Karpas-422 (cell line): ENCODE data around the gene BTBD2. TPM values are rescaled to one million over a fixed set of nuclear protein-coding genes. Genes with fewer than 3 reads are reported as not detected.

Experiments
- DNase-seq: peaks from one replicate; pipeline ENCODE4 v3.0.0-alpha.2; 2015
- H2AFZ ChIP-seq: fragments of 200-600 bp; sonication (generic); 2 replicates; pipeline ENCODE4 v1.6.1; 2014; ENCODE audit warnings: antibody characterized with exemption, low read length, mixed read lengths
- H3K27ac ChIP-seq: fragments of 200-600 bp; sonication (generic); 2 replicates; pipeline ENCODE4 v1.5.1; 2014; ENCODE audit warnings: mild to moderate bottlenecking, low read length, moderate library complexity
- H3K27me3 ChIP-seq: fragments of 200-600 bp; sonication (generic); 2 replicates; pipeline ENCODE4 v1.6.1; 2014; ENCODE audit warnings: low read length, mixed read lengths
- H3K36me3 ChIP-seq: fragments of 200-600 bp; sonication (generic); 2 replicates; pipeline ENCODE4 v1.6.1; 2014; ENCODE audit warnings: low read length, mixed read lengths; ENCODE audit not compliant: insufficient read depth
- H3K4me1 ChIP-seq: fragments of 200-600 bp; sonication (generic); 2 replicates; pipeline ENCODE4 v1.6.1; 2014; ENCODE audit warnings: mild to moderate bottlenecking, low read length, mixed read lengths
- H3K4me2 ChIP-seq: fragments of 200-600 bp; sonication (generic); 2 replicates; pipeline ENCODE4 v1.6.1; 2014; ENCODE audit warnings: low read length, low read depth, mild to moderate bottlenecking; ENCODE audit not compliant: poor library complexity, severe bottlenecking
- H3K4me3 ChIP-seq: fragments of 200-600 bp; sonication (generic); 2 replicates; pipeline ENCODE4 v1.5.1; 2014; ENCODE audit warnings: mild to moderate bottlenecking, antibody characterized with exemption, low read length, mixed read lengths
- H3K79me2 ChIP-seq: fragments of 200-600 bp; sonication (generic); 2 replicates; pipeline ENCODE4 v1.6.1; 2014; ENCODE audit warnings: mild to moderate bottlenecking, low read length, mixed read lengths
- H3K9ac ChIP-seq: fragments of 200-600 bp; sonication (generic); 2 replicates; pipeline ENCODE4 v1.6.0; 2014; ENCODE audit warnings: low read length
- H3K9me2 ChIP-seq: fragments of 200-600 bp; sonication (generic), shearing (Covaris generic); replicated peaks from 2 replicates; pipeline ENCODE4 v1.6.0; 2014; ENCODE audit warnings: mild to moderate bottlenecking, low read length, moderate library complexity; ENCODE audit not compliant: insufficient read depth
- H3K9me3 ChIP-seq: fragments of 300-700, 200-600 bp; sonication (generic); 2 replicates; pipeline ENCODE4 v1.6.1; 2014; ENCODE audit warnings: low read length, mixed read lengths
- H4K20me1 ChIP-seq: fragments of 200-600 bp; sonication (generic); 2 replicates; pipeline ENCODE4 v1.6.1; 2014; ENCODE audit warnings: mild to moderate bottlenecking, antibody characterized with exemption, low read length, low read depth; ENCODE audit not compliant: insufficient read depth
- total RNA-seq: library from RNA; depleted of rRNA; stranded (reverse); fragments of >200 nt; shearing (Covaris generic); gene quantifications from 2 replicates; pipeline ENCODE4 v1.2.3, GENCODE V29; 2014; ENCODE audit warnings: low replicate concordance

BTBD2 gene
- total RNA-seq, 1 experiment from 2014 or later, result 66.8 TPM

DNA sequence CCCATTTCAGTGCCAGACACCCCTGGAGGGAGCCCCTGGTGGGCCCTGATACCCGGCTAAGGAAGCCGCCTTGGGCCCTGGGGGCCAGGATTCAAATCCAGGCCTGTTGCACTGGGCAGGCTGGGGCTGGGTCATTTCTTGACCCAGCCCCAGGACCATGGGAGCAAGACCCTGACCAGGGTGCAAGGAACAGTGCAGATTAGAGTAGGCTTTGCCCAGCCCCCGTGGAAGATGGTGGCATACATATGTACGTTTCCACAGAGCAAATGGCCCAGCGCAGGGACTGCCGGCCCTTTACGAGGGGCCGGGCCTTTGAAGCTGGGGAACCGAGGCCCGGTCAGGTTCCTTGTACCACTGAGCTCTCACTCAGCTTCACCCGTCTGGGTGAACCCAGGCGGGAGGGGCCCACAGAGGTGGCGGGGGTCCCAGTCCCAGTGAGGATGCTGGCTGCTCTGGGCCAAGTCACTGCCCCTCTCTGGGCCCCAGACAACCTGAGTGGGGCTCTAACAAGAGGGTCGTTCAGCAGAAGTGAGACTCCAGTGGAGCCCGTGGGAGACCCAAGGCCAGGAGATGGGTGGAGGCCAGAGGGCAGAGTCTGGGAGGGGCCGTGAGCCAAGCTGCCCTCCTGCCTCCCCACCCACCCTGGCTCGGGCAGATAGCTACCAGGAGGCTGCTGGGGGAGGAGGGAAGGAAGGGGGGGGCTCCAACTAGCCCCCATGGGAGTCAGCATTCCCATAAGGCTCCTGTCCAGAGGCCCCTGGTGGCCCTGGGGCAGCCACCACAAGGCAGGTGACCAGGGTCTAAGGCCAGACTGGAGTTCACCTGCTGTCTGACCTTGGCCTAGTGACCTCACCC is 32.8 kb upstream of the BTBD2 start:
- DNase-seq, result peak; percentile 47
- Histone ChIP-seq H3K27ac (peak overlapping the region; percentile 93), H3K36me3 (peaks cover 28% of the 10 kb centered on the region), H4K20me1 (peaks cover 68% of the 10 kb centered on the region), H3K9ac (peak overlapping the region; percentile 93), H3K79me2 (peaks cover 39% of the 10 kb centered on the region), H3K27me3 (no peaks in the 10 kb centered on the region), H3K9me2 (no peaks in the 10 kb centered on the region), H3K9me3 (no peaks in the 10 kb centered on the region), H2AFZ (no peak overlapping the region), H3K4me1 (peaks cover 79% of the 10 kb centered on the region), H3K4me2 (peak overlapping the region; percentile 92), H3K4me3 (peak overlapping the region; percentile 84)

DNA sequence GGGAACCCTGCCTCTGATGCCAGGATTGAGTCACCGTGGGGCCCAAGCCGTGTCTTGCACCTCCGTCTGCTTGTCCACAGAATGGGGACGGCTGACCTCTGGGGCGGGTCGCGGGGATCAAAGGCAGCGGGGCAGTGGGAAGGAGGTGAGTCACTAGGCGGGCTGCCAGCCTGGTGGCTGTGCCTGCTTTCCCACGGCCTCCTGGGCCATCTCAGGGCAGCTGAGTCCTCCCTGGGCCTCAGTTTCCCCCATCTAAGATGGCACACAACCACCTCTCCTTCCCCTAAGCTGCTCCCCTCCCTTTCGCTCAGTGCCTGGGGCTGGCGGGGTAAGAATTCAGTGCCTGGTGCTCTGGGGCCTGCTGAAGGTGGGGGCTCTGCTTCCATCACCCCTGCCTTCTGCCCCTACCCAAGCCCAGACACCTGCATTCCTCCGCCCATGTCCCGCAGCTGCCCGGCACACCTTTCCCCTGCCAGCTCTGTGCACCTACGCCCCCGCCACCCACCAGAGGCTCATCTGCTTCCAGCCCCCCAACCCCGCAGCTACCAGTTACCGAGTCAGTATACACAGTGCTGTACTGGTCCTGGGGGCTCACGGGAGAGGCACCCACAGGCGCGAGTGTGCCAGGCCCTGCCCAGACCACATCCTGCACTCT is 32.1 kb upstream of the BTBD2 start:
- Histone ChIP-seq H3K36me3 (peaks cover 28% of the 10 kb centered on the region), H3K4me2 (peak overlapping the region; percentile 92), H3K9ac (peak overlapping the region; percentile 93), H3K9me2 (no peaks in the 10 kb centered on the region), H3K4me3 (peak overlapping the region; percentile 84), H3K9me3 (no peaks in the 10 kb centered on the region), H3K27ac (peak overlapping the region; percentile 93), H2AFZ (no peak overlapping the region), H3K27me3 (no peaks in the 10 kb centered on the region), H4K20me1 (peaks cover 68% of the 10 kb centered on the region), H3K4me1 (peaks cover 86% of the 10 kb centered on the region), H3K79me2 (peaks cover 39% of the 10 kb centered on the region)
- peak; percentile 68 for DNase-seq

DNA sequence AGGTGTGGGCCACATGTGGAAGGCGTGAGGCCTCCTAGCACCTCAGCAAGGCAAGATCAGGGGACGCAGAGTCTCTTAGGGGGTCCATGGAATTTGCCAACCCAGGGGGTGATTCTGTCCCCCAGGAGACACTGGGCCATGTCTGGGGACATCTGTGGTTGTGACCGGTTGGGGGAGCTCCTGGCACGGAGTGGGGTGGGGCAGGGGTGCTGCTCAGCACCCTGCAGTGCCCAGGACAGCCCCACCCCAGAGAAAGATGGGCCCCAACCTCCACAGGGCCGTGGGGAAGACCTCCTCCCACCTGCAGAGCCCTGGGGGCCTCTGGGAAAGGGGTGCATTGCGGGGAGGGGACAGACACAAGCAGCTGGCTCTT is 31.5 kb upstream of the BTBD2 start:
- Histone ChIP-seq H3K4me3 (peak overlapping the region; percentile 84; the same call in 1 of the 2 replicates), H3K9ac (peak overlapping the region; percentile 93), H3K4me1 (peaks cover 85% of the 10 kb centered on the region), H3K36me3 (peaks cover 32% of the 10 kb centered on the region), H3K79me2 (peaks cover 39% of the 10 kb centered on the region), H2AFZ (no peak overlapping the region), H3K27me3 (no peaks in the 10 kb centered on the region), H3K9me3 (no peaks in the 10 kb centered on the region), H4K20me1 (peaks cover 68% of the 10 kb centered on the region), H3K27ac (peak overlapping the region; percentile 93), H3K9me2 (no peaks in the 10 kb centered on the region), H3K4me2 (peak overlapping the region; percentile 92)
- no peak for DNase-seq

DNA sequence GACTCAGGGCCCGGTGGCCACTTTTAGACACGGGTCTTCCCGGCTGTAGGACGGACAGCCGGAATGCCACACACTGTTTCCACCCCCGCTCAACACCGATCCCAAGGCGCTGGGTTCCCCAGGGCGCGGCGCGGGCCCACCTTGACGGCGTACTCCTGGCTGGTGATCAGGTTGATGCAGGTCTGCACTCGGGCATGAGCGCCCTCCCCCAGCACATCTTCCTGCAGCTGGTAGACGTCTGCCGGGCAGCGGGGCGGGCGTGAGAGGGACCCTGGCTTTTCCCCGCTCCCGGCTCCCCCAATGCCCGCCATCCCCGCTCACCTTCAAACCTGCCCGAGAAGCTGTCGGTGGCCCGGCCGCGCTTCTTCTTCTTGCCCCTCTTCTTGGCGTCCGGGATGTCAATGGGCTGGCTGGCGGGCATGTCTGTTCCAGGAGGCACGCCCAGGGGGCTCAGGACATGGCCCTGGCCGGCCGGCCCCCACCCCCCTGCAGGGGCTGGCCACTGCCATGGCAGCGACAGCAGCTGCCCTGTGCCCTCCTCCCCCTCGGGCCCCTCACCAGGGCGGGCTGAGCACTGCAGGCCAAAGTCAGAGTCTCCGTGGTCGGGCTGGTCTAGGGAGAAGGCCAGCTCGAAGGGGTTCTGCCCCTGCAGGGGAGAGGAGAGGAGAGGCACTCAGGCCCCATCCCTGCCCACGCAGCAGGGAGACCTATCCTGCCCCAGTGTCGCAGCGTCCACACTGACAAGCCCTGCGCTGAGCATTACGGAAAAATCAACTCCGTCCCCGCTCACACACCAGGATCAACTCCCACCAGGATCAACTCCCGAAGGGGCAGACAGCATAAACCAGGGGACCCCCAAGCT is 30.8 kb upstream of the BTBD2 start:
- peak overlapping the region; percentile 93 for H3K27ac ChIP-seq
- H3K27me3 ChIP-seq, result no peaks in the 10 kb centered on the region
- H3K9me3 ChIP-seq, result no peaks in the 10 kb centered on the region
- no peak overlapping the region for H2AFZ ChIP-seq
- peak; percentile 60 for DNase-seq
- peak overlapping the region; percentile 92 for H3K4me2 ChIP-seq
- H3K79me2 ChIP-seq, result peaks cover 39% of the 10 kb centered on the region
- H3K4me3 ChIP-seq, result peak overlapping the region; percentile 84; the same call in 1 of the 2 replicates
- peaks cover 84% of the 10 kb centered on the region for H3K4me1 ChIP-seq
- H3K36me3 ChIP-seq, result peaks cover 38% of the 10 kb centered on the region
- peak overlapping the region; percentile 93 for H3K9ac ChIP-seq
- peaks cover 74% of the 10 kb centered on the region for H4K20me1 ChIP-seq
- no peaks in the 10 kb centered on the region for H3K9me2 ChIP-seq

DNA sequence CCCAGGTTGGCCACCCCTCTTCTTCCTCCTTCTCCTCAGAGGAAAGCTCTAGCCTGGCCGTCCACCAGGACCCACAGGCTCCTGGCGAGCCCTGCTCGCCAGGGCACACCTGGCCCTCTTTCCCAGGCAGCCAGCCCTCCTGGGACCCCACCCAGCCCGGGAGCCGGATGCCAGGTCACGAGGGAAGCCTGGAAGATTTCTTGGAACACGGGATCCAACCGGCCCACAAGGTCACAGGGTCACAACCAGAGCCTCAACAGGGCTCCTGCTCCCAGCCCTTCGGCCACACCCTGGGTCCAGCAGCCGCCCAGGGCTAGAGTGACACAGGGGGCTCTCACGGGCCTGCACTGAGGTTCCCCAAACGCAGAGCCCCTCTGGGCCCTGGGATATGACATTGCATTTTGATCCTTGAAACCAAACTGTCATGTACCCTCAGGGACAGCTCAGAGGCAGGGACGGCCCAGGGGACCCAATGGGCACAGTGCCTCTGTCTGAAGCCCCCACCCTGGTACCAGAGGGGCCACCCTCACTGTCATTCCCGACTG is 30.1 kb upstream of the BTBD2 start:
- peak; percentile 62 for DNase-seq
- peaks cover 79% of the 10 kb centered on the region for H4K20me1 ChIP-seq
- H3K9me2 ChIP-seq, result no peaks in the 10 kb centered on the region
- peak overlapping the region; percentile 93 for H3K27ac ChIP-seq
- peaks cover 91% of the 10 kb centered on the region for H3K4me1 ChIP-seq
- H3K4me2 ChIP-seq, result peak overlapping the region; percentile 92
- peak overlapping the region; percentile 84; the same call in 1 of the 2 replicates for H3K4me3 ChIP-seq
- peak overlapping the region; percentile 93 for H3K9ac ChIP-seq
- H2AFZ ChIP-seq, result no peak overlapping the region
- H3K79me2 ChIP-seq, result peaks cover 36% of the 10 kb centered on the region
- no peaks in the 10 kb centered on the region for H3K9me3 ChIP-seq
- no peaks in the 10 kb centered on the region for H3K27me3 ChIP-seq
- peaks cover 44% of the 10 kb centered on the region for H3K36me3 ChIP-seq

DNA sequence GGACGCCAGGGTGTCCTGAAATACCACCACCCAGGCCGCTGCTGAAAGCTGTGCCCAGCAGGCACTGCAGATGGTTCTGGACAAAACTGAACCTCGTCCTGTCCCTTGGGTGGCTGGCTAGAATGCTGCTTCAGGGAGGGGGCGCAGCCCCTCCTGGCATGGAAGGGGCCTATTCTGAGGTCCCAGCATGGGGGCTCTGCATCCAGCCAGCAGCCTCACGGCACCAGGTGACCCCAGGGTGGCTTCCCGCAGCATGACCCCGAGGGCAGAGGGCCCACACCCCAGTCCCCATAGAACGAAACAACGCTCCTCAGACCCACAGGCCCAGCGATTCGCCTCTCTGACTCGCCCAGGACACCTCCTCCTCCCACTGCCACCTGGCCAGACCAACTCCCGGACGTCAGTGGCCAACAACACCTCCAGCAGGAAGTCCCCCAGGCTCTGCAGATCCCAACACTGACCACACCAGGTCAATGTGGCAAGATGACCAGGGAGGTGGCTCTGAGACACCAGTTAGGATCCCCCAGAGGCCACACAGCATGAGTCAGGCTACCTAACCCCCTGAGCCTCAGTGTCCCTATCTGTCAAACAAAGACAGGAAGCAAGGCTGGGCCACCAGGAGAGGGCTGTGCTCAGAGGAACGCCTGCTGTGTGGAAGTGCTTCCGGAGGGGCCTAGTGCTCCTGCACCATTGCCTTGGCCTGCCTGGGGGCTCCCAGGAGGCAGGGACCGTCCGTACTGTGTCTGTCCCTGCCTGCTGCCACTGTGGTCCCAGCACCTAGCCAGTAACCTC is 29.4 kb upstream of the BTBD2 start:
- Histone ChIP-seq H3K4me3 (peak overlapping the region; percentile 84; the same call in 1 of the 2 replicates), H3K9me2 (no peaks in the 10 kb centered on the region), H3K36me3 (peaks cover 45% of the 10 kb centered on the region), H3K9me3 (no peaks in the 10 kb centered on the region), H3K9ac (peak overlapping the region; percentile 93), H3K79me2 (peaks cover 30% of the 10 kb centered on the region), H3K27ac (peak overlapping the region; percentile 93), H3K4me2 (peak overlapping the region; percentile 92), H3K27me3 (no peaks in the 10 kb centered on the region), H4K20me1 (peaks cover 79% of the 10 kb centered on the region), H3K4me1 (peaks cover 98% of the 10 kb centered on the region), H2AFZ (no peak overlapping the region)
- DNase-seq, result peak; percentile 73

DNA sequence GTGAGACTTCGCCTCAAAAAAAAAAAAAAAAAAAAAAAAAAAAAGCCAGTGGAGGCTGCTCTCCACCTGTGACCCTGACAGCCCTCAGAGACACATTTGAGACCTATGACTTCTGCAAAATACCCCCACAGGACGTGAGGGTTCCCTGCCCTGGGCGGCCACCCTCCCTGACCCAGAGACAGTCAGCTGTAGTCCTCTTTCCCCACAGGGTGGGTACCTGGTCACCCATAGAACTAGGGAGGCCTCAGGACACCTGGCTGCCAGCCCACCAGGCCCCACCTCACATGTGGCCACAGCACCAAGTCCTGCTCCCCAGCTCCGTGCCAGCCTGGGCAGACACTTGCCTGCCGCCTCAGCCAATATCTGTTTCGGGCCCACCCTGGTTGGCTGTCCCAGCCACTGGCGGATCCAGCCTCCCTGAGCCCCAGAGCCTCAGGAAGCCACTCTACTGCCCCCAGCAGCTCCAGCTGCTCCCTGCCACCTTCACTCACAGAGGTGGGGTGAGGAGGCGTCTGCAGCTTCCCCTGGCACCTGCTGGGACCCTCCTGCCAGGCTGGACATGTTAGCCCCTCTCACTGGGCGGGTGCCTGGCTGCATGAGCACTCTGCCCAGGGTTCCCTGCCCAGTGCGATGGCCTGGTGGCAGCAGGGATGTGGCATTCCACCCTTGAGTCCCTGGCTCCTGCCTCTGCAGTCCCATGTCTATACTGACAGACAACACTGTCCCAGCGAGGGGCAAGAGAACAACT is 28.6 kb upstream of the BTBD2 start:
- Histone ChIP-seq H4K20me1 (peaks cover 77% of the 10 kb centered on the region), H3K9me2 (no peaks in the 10 kb centered on the region), H3K4me1 (peaks cover 98% of the 10 kb centered on the region), H3K9ac (peak overlapping the region; percentile 93), H3K27me3 (no peaks in the 10 kb centered on the region), H2AFZ (no peak overlapping the region), H3K79me2 (peaks cover 22% of the 10 kb centered on the region), H3K4me2 (peak overlapping the region; percentile 92), H3K36me3 (peaks cover 45% of the 10 kb centered on the region), H3K9me3 (no peaks in the 10 kb centered on the region), H3K4me3 (peak overlapping the region; percentile 84; the same call in 1 of the 2 replicates), H3K27ac (peak overlapping the region; percentile 93)
- peak; percentile 83 for DNase-seq
